Measurements from ENCODE around the gene ZFYVE28.

The ZFYVE28 gene

GRCh38 chr4:2412534-2412884, 5.9 kb downstream of the ZFYVE28 start:
- DNase-seq (ENCODE audit: low read depth in 2 of 2, low spot score in 1 of 2) = peak in 1 of 2 donors; percentile 41

- no peak for DNase-seq (ENCODE audit: low read depth in 2 of 2, low spot score in 1 of 2)
Observed at GRCh38 chr4:2411786-2412510, 6.5 kb downstream of the ZFYVE28 start.

GRCh38 chr4:2409381-2409783, 9.1 kb downstream of the ZFYVE28 start:
- no peak for DNase-seq (ENCODE audit: low read depth in 2 of 2, low spot score in 1 of 2)

GRCh38 chr4:2408976-2409375, 9.5 kb downstream of the ZFYVE28 start:
- no peak for DNase-seq (ENCODE audit: low read depth in 2 of 2, low spot score in 1 of 2)

GRCh38 chr4:2408401-2408958, 10.0 kb downstream of the ZFYVE28 start:
- no peak for DNase-seq (ENCODE audit: low read depth in 2 of 2, low spot score in 1 of 2)

GRCh38 chr4:2407991-2408342, 10.5 kb downstream of the ZFYVE28 start:
- DNase-seq (ENCODE audit: low read depth in 2 of 2, low spot score in 1 of 2) = no peak

GRCh38 chr4:2406920-2407319, 11.5 kb downstream of the ZFYVE28 start:
- DNase-seq (ENCODE audit: low read depth in 2 of 2, low spot score in 1 of 2) = no peak

GRCh38 chr4:2406406-2406805, 12.0 kb downstream of the ZFYVE28 start:
- DNase-seq (ENCODE audit: low read depth in 2 of 2, low spot score in 1 of 2) = no peak

- no peak for DNase-seq (ENCODE audit: low read depth in 2 of 2, low spot score in 1 of 2)
Observed at GRCh38 chr4:2402941-2403340, 15.5 kb downstream of the ZFYVE28 start.

GRCh38 chr4:2402048-2402842, 16.2 kb downstream of the ZFYVE28 start:
- no peak for DNase-seq (ENCODE audit: low read depth in 2 of 2, low spot score in 1 of 2)

- no peak for DNase-seq (ENCODE audit: low read depth in 2 of 2, low spot score in 1 of 2)
Observed at GRCh38 chr4:2401610-2401983, 16.8 kb downstream of the ZFYVE28 start.

- DNase-seq (ENCODE audit: low read depth in 2 of 2, low spot score in 1 of 2) = no peak
Observed at GRCh38 chr4:2400841-2401609, 17.4 kb downstream of the ZFYVE28 start.

- no peak for DNase-seq (ENCODE audit: low read depth in 2 of 2, low spot score in 1 of 2)
Observed at GRCh38 chr4:2399631-2400190, 18.7 kb downstream of the ZFYVE28 start.

- DNase-seq (ENCODE audit: low read depth in 2 of 2, low spot score in 1 of 2) = no peak
Observed at GRCh38 chr4:2399216-2399615, 19.2 kb downstream of the ZFYVE28 start.

GRCh38 chr4:2397596-2398379, 20.7 kb downstream of the ZFYVE28 start:
- DNase-seq (ENCODE audit: low read depth in 2 of 2, low spot score in 1 of 2) = no peak

- no peak for DNase-seq (ENCODE audit: low read depth in 2 of 2, low spot score in 1 of 2)
Observed at GRCh38 chr4:2396781-2397368, 21.6 kb downstream of the ZFYVE28 start.

GRCh38 chr4:2395584-2395983, 22.9 kb downstream of the ZFYVE28 start:
- DNase-seq (ENCODE audit: low read depth in 2 of 2, low spot score in 1 of 2) = no peak

GRCh38 chr4:2395038-2395437, 23.4 kb downstream of the ZFYVE28 start:
- no peak for DNase-seq (ENCODE audit: low read depth in 2 of 2, low spot score in 1 of 2)

- no peak for DNase-seq (ENCODE audit: low read depth in 2 of 2, low spot score in 1 of 2)
Observed at GRCh38 chr4:2394528-2394927, 23.9 kb downstream of the ZFYVE28 start.

All from stimulated activated CD8-positive, alpha-beta memory T cell treated with anti-CD3 and anti-CD28 coated beads, Interleukin-4, amount 100 ng/mL, for 1 hour (primary cell).